Stimulated activated CD8-positive, alpha-beta memory T cell treated with anti-CD3 and anti-CD28 coated beads, Interleukin-7, amount 100 ng/mL, for 4 hours (primary cell): Measurements from ENCODE around the gene PTS.

ENCODE experiments used
- DNase-seq, 2 donors: peaks; one replicate each; pipeline ENCODE4 v3.0.0-alpha.2; 2020; ENCODE audit warnings: low read depth in 2 of 2

PTS gene

GRCh38 chr11:112265659-112266409 lies 39.6 kb downstream of the PTS start:
- no peak for DNase-seq

- no peak for DNase-seq
These were observed 40.2 kb downstream of the PTS start for GRCh38 chr11:112266410-112266778.

- no peak for DNase-seq
These were observed 41.0 kb downstream of the PTS start for GRCh38 chr11:112267188-112267591.

- no peak for DNase-seq
These were observed 42.2 kb downstream of the PTS start for GRCh38 chr11:112268406-112268805.

- no peak for DNase-seq
These were observed 42.9 kb downstream of the PTS start for GRCh38 chr11:112269139-112269538.

- no peak for DNase-seq
These were observed 44.4 kb downstream of the PTS start for GRCh38 chr11:112270551-112271180.

GRCh38 chr11:112271242-112271641 lies 45.0 kb downstream of the PTS start:
- DNase-seq: no peak

- DNase-seq: no peak
These were observed 46.8 kb downstream of the PTS start for GRCh38 chr11:112273066-112273465.

GRCh38 chr11:112274007-112274783 lies 48.0 kb downstream of the PTS start:
- DNase-seq: no peak

GRCh38 chr11:112277029-112277428 lies 50.8 kb downstream of the PTS start:
- no peak for DNase-seq

- no peak for DNase-seq
These were observed 51.7 kb downstream of the PTS start for GRCh38 chr11:112277941-112278340.

GRCh38 chr11:112278803-112279202 lies 52.6 kb downstream of the PTS start:
- DNase-seq: no peak

GRCh38 chr11:112279901-112280267 lies 53.7 kb downstream of the PTS start:
- peak; percentile 50 to 64 for DNase-seq

GRCh38 chr11:112280268-112281126 lies 54.3 kb downstream of the PTS start:
- peak; percentile 45 to 53 for DNase-seq

GRCh38 chr11:112281726-112282125 lies 55.5 kb downstream of the PTS start:
- no peak for DNase-seq
